Memory B cell (primary cell): Measurements from ENCODE around the gene BBS5.

Source experiments
- ATAC-seq: fragments of 150-1000 bp; cut with Tn5 transposase; 2 replicates; pipeline ENCODE4 v1.10.0; 2021; ENCODE audit warnings: low read depth, mild to moderate bottlenecking, moderate library complexity
- DNase-seq, 2 donors: peaks; one replicate each; pipeline ENCODE4 v3.0.0; 2022; ENCODE audit warnings: low spot score in 2 of 2
- H3K27ac Mint-ChIP-seq: one replicate; pipeline ENCODE4 v1.8.0; 2022; ENCODE audit warnings: mild to moderate bottlenecking, moderate library complexity, mixed read lengths
- H3K27me3 Mint-ChIP-seq: one replicate; pipeline ENCODE4 v1.8.0; 2022; ENCODE audit warnings: mixed read lengths
- H3K36me3 Mint-ChIP-seq: one replicate; pipeline ENCODE4 v1.8.0; 2022; ENCODE audit warnings: mild to moderate bottlenecking, mixed read lengths
- H3K4me1 Mint-ChIP-seq: one replicate; pipeline ENCODE4 v1.8.0; 2022; ENCODE audit warnings: mixed read lengths
- H3K4me3 Mint-ChIP-seq: one replicate; pipeline ENCODE4 v1.8.0; 2022; ENCODE audit warnings: mild to moderate bottlenecking, moderate library complexity, mixed read lengths
- H3K9me3 Mint-ChIP-seq: one replicate; pipeline ENCODE4 v1.8.0; 2022; ENCODE audit warnings: mixed read lengths

Gene BBS5

GRCh38 chr2:169540146-169540545 lies 60.9 kb downstream of the BBS5 start:
- H3K4me3 Mint-ChIP-seq = no peak overlapping the region

GRCh38 chr2:169542433-169542832 lies 63.1 kb downstream of the BBS5 start:
- H3K4me1 Mint-ChIP-seq = no peaks in the 10 kb centered on the region
- H3K9me3 Mint-ChIP-seq = no peaks in the 10 kb centered on the region
- H3K36me3 Mint-ChIP-seq = peaks cover 13% of the 10 kb centered on the region

More at GRCh38 chr2:169540146-169540545, 60.9 kb downstream of the BBS5 start:
- Mint-ChIP-seq H3K27ac (no peak overlapping the region), H3K27me3 (no peaks in the 10 kb centered on the region), H3K36me3 (peaks cover 13% of the 10 kb centered on the region), H3K9me3 (no peaks in the 10 kb centered on the region), H3K4me1 (no peaks in the 10 kb centered on the region)
- DNase-seq = no peak
- no peak for ATAC-seq

GRCh38 chr2:169546756-169547155 lies 67.5 kb downstream of the BBS5 start:
- no peaks in the 10 kb centered on the region for H3K27me3 Mint-ChIP-seq
- peaks cover 13% of the 10 kb centered on the region for H3K36me3 Mint-ChIP-seq
- no peak overlapping the region for H3K27ac Mint-ChIP-seq
- no peaks in the 10 kb centered on the region for H3K9me3 Mint-ChIP-seq
- no peaks in the 10 kb centered on the region for H3K4me1 Mint-ChIP-seq
- ATAC-seq (no peak), DNase-seq (no peak)
- no peak overlapping the region for H3K4me3 Mint-ChIP-seq

More at GRCh38 chr2:169542433-169542832, 63.1 kb downstream of the BBS5 start:
- Mint-ChIP-seq H3K4me3 (no peak overlapping the region), H3K27ac (no peak overlapping the region), H3K27me3 (no peaks in the 10 kb centered on the region)
- DNase-seq (no peak), ATAC-seq (no peak)
